ENCODE results near the gene PTPRA. TPM values are rescaled to one million over a fixed set of nuclear protein-coding genes. Genes with fewer than 3 reads are reported as not detected.

PTPRA gene
- total RNA-seq, 2 experiments from 2014 or later, result 68.1 to 68.8 TPM

DNA sequence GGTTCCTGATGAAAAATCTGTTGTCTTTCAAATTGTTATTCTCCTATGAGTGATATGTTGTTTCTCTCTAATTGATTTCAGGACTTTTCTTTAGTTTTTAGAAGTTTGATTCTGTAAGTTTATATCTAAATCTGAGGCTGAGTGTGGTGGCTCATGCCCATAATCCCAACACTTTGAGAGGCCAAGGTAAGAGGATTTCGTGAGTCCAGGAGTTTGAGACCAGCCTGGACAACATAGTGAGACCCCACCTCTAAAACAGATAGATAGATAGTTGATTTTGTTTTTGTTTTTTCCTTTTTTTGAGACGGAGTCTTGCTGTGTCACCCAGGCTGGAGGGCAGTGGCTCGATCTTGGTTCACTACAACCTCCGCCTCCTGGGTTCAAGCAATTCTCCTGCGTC, 64.6 kb downstream of the PTPRA start:
- Mint-ChIP-seq H3K4me1 (peaks cover 4% of the 10 kb centered on the region), H3K27ac (no peak overlapping the region), H3K4me3 (no peak overlapping the region), H3K36me3 (peaks cover 13% of the 10 kb centered on the region), H3K9me3 (no peaks in the 10 kb centered on the region), H3K27me3 (no peaks in the 10 kb centered on the region)
- DNase-seq, result no peak
- POLR2A ChIA-PET, result no interaction called here
- ATAC-seq (ENCODE audit: low read depth), result no peak

DNA sequence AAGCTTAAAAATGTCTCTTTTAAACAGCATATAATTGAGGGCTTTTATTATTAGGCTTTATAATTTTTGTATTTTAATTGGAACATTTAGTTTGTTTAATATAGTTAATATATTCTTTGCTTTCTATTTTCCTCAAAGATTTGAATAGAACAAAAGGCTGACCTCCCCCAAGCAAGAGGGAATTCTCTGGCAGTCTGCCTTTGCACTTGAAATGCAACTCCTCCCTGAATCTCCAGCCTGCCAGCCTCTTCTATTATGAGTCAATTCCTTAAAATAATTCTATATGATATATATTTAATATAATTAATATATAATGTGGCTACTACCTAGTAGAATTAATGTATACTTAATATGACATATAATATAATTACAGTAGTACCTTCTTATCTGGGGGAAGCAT, 69.2 kb downstream of the PTPRA start:
- Mint-ChIP-seq H3K36me3 (peaks cover 10% of the 10 kb centered on the region), H3K27me3 (no peaks in the 10 kb centered on the region), H3K4me3 (no peak overlapping the region), H3K27ac (no peak overlapping the region), H3K9me3 (no peaks in the 10 kb centered on the region), H3K4me1 (peaks cover 6% of the 10 kb centered on the region)
- POLR2A ChIA-PET, result no interaction called here
- DNase-seq, result no peak
- no peak for ATAC-seq (ENCODE audit: low read depth)

DNA sequence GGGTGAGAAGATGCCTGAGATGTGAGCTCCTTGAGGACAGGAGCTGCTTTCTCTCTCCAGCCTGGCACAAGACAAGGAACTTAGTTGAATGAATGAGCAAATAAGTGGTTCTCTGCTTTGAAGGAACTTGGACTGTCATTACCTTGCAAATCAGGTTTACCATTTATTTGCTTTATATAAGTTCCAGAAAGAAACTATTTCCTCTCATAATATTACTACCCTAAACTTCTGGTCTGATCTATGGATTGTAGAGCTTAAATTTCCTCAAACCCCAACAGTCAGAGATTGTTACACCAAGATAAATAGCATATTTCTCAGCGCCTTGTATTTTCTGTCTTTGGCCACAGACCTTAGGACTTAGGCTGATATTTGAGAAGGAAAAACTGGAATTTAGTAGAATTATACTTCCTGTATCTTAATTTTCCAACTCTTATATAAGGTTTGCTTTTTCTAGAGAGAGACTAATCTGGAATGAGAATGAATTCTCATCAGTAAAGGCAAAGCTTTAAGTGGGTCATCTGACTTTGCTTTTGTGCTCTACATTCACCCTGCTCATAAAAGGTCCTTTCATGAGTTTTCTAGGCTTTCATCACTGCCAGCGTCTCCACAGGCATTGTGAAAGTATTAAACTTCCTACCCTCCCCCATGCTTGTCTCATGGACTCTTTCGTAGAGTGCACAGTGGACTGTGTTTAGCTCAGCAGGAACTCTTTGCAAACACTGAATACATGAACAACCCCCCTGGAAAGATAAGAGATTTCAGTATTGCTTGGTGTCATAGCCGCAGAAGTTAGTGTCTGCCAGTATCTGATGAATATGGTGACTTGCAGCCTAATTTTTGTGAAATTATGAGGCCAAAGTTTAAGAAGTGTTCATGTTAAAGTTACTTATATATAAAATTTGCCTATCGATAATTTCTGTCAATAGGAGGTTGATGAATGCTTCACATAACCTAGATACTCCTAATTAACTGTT, 74.0 kb downstream of the PTPRA start:
- peaks cover 22% of the 10 kb centered on the region for H3K36me3 Mint-ChIP-seq
- POLR2A ChIA-PET, result no interaction called here
- DNase-seq (no peak), ATAC-seq (ENCODE audit: low read depth) (no peak)
- no peak overlapping the region for H3K27ac Mint-ChIP-seq
- H3K4me3 Mint-ChIP-seq, result no peak overlapping the region
- H3K9me3 Mint-ChIP-seq, result no peaks in the 10 kb centered on the region
- H3K4me1 Mint-ChIP-seq, result peaks cover 4% of the 10 kb centered on the region
- no peaks in the 10 kb centered on the region for H3K27me3 Mint-ChIP-seq

DNA sequence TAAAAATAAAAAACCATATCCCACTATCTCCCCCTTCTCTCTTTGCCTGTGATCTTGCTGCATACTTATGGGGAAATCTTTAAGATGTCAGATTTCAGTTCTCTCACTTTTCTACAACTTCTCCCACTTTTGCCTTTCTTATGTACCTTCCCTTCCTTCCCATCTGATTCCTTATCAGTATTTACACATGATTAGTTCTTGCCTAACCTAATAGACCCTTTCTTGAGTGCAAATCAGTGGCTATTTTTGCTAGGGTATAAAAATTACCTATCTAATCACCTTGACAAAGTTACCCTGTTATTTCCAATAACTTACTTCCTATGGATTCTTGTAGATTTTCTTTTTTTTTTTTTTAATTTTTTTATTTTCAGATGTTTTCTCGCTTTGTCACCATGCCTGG, 75.7 kb downstream of the PTPRA start:
- DNase-seq, result no peak
- no peak overlapping the region for H3K27ac Mint-ChIP-seq
- no peak for ATAC-seq (ENCODE audit: low read depth)
- peaks cover 4% of the 10 kb centered on the region for H3K4me1 Mint-ChIP-seq
- no peaks in the 10 kb centered on the region for H3K27me3 Mint-ChIP-seq
- H3K4me3 Mint-ChIP-seq, result no peak overlapping the region
- POLR2A ChIA-PET, result no interaction called here
- no peaks in the 10 kb centered on the region for H3K9me3 Mint-ChIP-seq
- peaks cover 24% of the 10 kb centered on the region for H3K36me3 Mint-ChIP-seq

DNA sequence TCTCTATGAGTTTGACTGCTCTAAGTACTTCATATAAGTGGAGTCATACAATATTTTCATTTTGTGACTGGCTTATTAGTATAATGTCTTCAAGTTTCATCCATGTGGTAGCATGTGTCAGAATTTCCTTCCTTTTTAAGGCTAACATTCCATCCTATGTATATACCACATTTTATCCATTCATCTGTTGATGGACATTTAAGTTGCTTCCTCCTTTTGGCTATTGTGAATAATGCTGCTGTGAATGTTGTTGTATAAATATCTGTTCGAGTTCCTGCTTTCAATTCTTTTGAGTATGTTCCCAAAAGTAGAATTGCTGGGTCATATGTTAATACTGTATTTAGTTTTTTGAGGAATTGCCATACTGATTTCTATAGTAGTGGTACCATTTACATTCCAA, 79.5 kb downstream of the PTPRA start:
- H3K36me3 Mint-ChIP-seq, result peaks cover 32% of the 10 kb centered on the region
- no peaks in the 10 kb centered on the region for H3K27me3 Mint-ChIP-seq
- no peak for ATAC-seq (ENCODE audit: low read depth)
- no peak overlapping the region for H3K27ac Mint-ChIP-seq
- no peak overlapping the region for H3K4me3 Mint-ChIP-seq
- POLR2A ChIA-PET, result no interaction called here
- no peak for DNase-seq
- H3K4me1 Mint-ChIP-seq, result peaks cover 3% of the 10 kb centered on the region
- no peaks in the 10 kb centered on the region for H3K9me3 Mint-ChIP-seq

DNA sequence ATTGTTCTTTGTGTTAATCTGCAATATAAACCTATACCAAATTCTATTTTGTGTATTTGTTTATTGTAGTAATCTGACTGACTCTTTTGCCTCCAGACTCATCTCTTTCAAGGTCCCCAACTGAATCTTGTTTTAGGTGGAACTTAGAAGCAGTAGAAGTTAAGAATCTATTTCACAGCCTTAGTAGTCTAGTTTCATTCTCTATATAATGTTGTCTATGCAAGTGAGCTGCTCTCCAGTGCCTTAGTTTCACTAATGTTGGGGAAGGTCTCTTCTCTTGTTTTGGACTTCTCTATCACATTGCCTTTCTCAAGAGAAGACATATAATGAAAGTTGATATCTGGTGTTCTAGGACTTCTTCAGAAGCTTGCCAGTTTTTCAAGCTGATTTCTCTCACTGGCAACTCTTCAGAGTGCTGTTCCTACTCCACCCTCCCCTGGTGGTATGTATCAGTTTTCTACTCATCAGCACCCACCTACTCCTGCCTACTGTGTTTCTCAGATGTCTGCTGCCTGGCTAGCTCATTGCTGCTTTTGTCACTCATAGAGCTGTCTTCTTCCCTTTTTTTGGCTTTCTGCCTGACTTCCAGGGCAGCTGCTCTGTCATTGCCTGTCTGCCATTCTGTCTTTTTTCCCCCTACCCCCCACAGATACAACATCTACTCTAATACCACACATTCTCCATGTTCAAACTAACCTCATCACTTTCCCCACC, 82.1 kb downstream of the PTPRA start:
- Mint-ChIP-seq H3K27ac (no peak overlapping the region), H3K4me1 (peaks cover 3% of the 10 kb centered on the region), H3K27me3 (no peaks in the 10 kb centered on the region), H3K36me3 (peaks cover 41% of the 10 kb centered on the region), H3K4me3 (no peak overlapping the region), H3K9me3 (peaks cover 2% of the 10 kb centered on the region)
- POLR2A ChIA-PET, result no interaction called here
- no peak for ATAC-seq (ENCODE audit: low read depth)
- no peak for DNase-seq

DNA sequence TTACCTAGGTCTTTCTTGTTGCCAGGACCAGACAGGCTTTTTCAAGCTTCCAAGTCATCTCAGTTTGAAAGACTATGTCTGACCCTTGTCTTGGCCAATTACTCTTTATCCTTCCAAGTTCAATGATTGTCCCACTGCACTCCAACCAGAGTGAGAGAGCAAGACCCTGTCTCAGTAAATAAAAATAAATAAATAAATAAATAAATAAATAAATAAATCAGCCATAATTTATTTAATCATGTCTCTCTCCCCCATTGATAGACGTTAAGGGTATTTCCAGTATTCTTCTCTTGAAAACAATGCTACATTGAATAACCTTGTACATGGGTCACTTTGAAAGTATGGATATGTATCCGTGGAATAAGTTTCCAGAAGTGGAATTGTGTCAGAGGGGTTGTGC, 83.2 kb downstream of the PTPRA start:
- H3K36me3 Mint-ChIP-seq, result peaks cover 39% of the 10 kb centered on the region
- H3K9me3 Mint-ChIP-seq, result peaks cover 2% of the 10 kb centered on the region
- H3K4me1 Mint-ChIP-seq, result peaks cover 3% of the 10 kb centered on the region
- no peaks in the 10 kb centered on the region for H3K27me3 Mint-ChIP-seq
- ATAC-seq (ENCODE audit: low read depth), result no peak
- H3K4me3 Mint-ChIP-seq, result no peak overlapping the region
- no peak overlapping the region for H3K27ac Mint-ChIP-seq
- POLR2A ChIA-PET, result no interaction called here
- DNase-seq, result no peak

DNA sequence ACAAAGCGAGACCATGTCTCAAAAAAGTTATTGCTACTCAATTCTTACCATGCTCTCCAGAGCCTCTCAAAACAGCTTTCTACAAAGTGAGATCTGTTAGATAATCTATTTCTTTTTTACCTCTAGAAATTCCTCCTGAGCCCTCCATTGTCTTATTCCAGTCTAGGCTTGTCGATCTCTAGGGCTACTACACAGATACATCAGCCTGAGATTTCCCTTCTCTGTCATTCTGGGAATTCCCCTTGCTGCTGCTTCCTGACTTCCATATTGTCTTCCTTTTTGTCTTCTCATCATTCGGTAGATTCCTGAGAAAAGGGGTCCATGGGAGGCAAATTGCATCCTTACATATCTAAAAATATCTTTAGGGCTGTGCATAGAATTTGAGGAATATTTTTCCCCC, 94.6 kb downstream of the PTPRA start:
- Mint-ChIP-seq H3K4me1 (no peaks in the 10 kb centered on the region), H3K4me3 (no peak overlapping the region), H3K27me3 (no peaks in the 10 kb centered on the region), H3K27ac (no peak overlapping the region), H3K36me3 (peaks cover 16% of the 10 kb centered on the region), H3K9me3 (no peaks in the 10 kb centered on the region)
- POLR2A ChIA-PET, result no interaction called here
- DNase-seq, result no peak
- ATAC-seq (ENCODE audit: low read depth), result no peak

DNA sequence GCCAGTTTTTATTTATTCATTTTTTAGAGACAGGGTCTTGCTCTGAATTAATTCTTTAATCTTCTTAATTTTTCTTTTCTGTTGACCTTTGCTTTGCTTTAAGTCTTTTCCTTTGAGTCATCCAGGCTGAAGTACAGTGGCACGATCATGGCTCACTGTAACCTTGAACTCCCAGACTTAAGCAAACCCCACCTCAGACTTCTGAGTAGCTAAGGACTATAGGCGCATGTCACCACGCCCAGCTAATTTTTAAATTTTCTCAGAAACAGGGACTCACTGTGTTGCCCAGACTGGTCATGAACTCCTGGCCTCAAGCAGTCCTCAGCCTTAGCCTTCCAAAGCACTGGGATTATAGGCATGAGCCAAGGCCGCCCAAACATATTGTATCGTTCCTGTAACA, 98.8 kb downstream of the PTPRA start:
- H3K36me3 Mint-ChIP-seq, result peaks cover 14% of the 10 kb centered on the region
- DNase-seq (no peak), ATAC-seq (ENCODE audit: low read depth) (no peak)
- no peaks in the 10 kb centered on the region for H3K4me1 Mint-ChIP-seq
- POLR2A ChIA-PET, result no interaction called here
- no peak overlapping the region for H3K4me3 Mint-ChIP-seq
- H3K9me3 Mint-ChIP-seq, result no peaks in the 10 kb centered on the region
- H3K27ac Mint-ChIP-seq, result no peak overlapping the region
- no peaks in the 10 kb centered on the region for H3K27me3 Mint-ChIP-seq

DNA sequence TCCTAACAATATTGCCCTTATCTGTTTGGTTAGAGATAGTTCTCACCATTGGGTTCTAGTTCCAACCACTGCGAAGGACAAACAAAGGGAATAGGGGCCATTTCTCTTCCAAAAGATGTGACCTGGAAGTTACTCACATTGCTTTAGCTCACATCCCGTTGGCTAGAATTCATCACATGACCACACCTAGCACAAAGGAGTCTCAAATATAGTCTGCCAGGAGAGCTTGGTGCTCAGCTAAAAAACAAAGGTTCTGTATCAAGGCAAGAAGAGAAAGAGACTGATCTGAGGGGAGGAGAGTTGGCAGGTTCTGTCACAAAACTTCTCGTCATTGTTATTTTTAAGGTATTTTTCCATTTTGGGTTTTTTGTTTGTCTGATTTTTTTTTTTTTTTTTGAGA, 100.3 kb downstream of the PTPRA start:
- Mint-ChIP-seq H3K9me3 (no peaks in the 10 kb centered on the region), H3K4me1 (peaks cover 5% of the 10 kb centered on the region), H3K36me3 (peaks cover 15% of the 10 kb centered on the region), H3K27ac (no peak overlapping the region), H3K4me3 (no peak overlapping the region), H3K27me3 (no peaks in the 10 kb centered on the region)
- POLR2A ChIA-PET, result interaction anchor here (0.7 kb wide), 1 partner anchor 333 kb away, joined by 4 read pairs; no protein-coding TSS in a partner anchor
- DNase-seq, result no peak
- ATAC-seq (ENCODE audit: low read depth), result no peak

DNA sequence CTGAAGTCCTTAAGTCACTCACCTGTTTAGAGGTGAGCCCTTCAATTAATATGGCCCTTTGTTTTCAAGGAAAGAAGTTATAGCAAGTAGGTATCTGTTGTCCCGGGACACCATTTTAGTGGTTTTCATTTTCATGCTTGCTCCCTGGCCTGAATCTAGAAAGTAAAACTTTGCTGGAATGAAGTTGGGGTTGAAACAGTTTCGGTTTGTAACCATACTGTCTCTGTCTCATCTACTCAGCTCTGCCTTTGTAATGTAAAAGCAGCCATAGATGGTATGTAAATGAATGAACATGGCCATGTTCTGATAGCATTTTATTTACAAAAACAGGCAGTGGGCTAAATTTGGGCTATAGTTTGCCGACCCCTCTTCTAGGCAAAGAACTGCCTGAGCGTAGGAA, 105.2 kb downstream of the PTPRA start:
- Mint-ChIP-seq H3K27me3 (no peaks in the 10 kb centered on the region), H3K27ac (no peak overlapping the region), H3K9me3 (no peaks in the 10 kb centered on the region), H3K4me3 (no peak overlapping the region), H3K36me3 (peaks cover 10% of the 10 kb centered on the region), H3K4me1 (peaks cover 10% of the 10 kb centered on the region)
- POLR2A ChIA-PET, result no interaction called here
- DNase-seq (no peak), ATAC-seq (ENCODE audit: low read depth) (no peak)

DNA sequence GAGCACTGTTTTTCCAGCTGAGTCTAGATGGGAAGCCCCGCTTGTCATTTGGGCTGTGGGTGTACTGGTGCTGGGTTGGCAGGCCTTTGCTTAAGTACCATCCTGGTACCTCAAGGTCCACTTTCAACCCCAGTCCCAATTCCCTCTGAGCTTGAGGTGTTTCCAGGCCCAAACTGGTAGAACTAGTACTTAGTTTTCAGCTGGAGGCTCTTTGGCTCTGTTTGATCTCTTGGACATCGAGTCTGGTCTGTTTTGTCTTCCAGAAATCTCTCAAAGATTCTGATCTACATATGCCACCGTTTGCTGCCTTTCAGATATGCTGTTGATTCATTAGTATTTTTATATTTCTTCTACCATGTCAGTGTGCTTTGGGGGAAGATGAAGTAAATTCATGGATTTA, 108.4 kb downstream of the PTPRA start:
- POLR2A ChIA-PET, result no interaction called here
- Mint-ChIP-seq H3K27ac (no peak overlapping the region), H3K27me3 (no peaks in the 10 kb centered on the region), H3K36me3 (peaks cover 12% of the 10 kb centered on the region), H3K9me3 (no peaks in the 10 kb centered on the region), H3K4me3 (no peak overlapping the region), H3K4me1 (peaks cover 17% of the 10 kb centered on the region)
- DNase-seq (no peak), ATAC-seq (ENCODE audit: low read depth) (no peak)

DNA sequence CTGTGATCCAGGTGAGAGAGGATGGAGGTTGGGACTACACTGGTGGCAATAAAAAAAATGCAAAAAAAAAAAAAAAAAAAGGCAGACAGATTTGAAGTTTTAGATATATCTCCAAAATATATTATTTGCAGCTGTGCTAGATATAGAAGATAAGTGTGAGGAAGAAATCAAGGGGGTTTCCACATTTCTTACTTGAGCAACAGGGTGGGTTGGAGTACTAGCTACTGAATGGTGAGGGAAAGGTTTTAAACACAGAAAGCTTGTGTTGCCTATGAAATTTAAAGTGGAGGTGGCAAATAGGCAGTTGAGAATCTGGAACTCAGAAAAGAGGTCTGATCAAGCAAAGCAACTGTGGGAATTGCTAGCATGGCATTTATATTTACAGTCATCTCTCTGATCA, 110.2 kb downstream of the PTPRA start:
- ATAC-seq (ENCODE audit: low read depth) (no peak), DNase-seq (no peak)
- Mint-ChIP-seq H3K36me3 (peaks cover 26% of the 10 kb centered on the region), H3K4me3 (no peak overlapping the region), H3K9me3 (no peaks in the 10 kb centered on the region), H3K27ac (no peak overlapping the region), H3K4me1 (peaks cover 21% of the 10 kb centered on the region), H3K27me3 (no peaks in the 10 kb centered on the region)
- POLR2A ChIA-PET, result no interaction called here

DNA sequence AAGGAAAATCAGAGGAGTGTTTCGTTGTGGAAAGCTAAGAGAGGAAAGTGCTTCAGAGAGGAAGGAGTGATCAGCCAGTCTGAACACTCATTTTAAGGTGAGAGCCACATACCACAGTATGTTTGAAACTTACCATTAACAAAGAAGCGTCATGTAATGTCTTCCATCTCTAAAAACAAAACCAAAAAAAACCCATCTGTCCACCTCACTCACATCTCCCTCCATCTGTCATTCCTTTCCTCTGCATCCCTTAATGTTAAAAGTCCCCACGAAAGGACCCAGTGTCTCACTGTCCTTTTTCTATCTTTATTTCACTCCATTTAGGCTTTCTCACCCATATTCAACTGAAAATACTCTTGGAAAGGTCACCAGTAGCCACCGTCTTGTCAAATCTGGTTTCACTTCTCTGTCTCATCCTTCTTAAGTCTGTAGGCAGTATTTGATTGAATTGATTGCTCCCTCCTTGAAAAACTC, 110.8 kb downstream of the PTPRA start:
- H3K4me1 Mint-ChIP-seq, result peaks cover 23% of the 10 kb centered on the region
- no peak overlapping the region for H3K27ac Mint-ChIP-seq
- no peaks in the 10 kb centered on the region for H3K9me3 Mint-ChIP-seq
- DNase-seq (no peak), ATAC-seq (ENCODE audit: low read depth) (peak; percentile 47)
- no peak overlapping the region for H3K4me3 Mint-ChIP-seq
- peaks cover 30% of the 10 kb centered on the region for H3K36me3 Mint-ChIP-seq
- no peaks in the 10 kb centered on the region for H3K27me3 Mint-ChIP-seq
- POLR2A ChIA-PET, result no interaction called here

Measured in activated naive CD8-positive, alpha-beta T cell treated with anti-CD3 and anti-CD28 coated beads, Interleukin-2, amount 10 ng/mL, durations not matched to agents 7 days and 5 days (primary cell).